H9 (cell line): ENCODE measurements around the gene PDZD2. TPM values are rescaled to one million over a fixed set of nuclear protein-coding genes. Genes with fewer than 3 reads are reported as not detected.

ENCODE experiments used
- DNase-seq: peaks from one replicate; pipeline ENCODE4 v3.0.0-alpha.2; 2017
- H2AFZ ChIP-seq: one replicate; pipeline ENCODE4 v1.6.1; 2013; ENCODE audit warnings: mild to moderate bottlenecking, low read length, control low read depth, moderate library complexity
- H2AK5ac ChIP-seq: 2 replicates; pipeline ENCODE4 v1.6.1; 2013; ENCODE audit warnings: low read length, control low read depth, mixed read lengths; ENCODE audit not compliant: insufficient read length
- H2BK120ac ChIP-seq: one replicate; pipeline ENCODE4 v1.6.1; 2013; ENCODE audit warnings: low read depth, mild to moderate bottlenecking, low read length, control low read depth, inconsistent platforms; ENCODE audit not compliant: poor library complexity, severe bottlenecking
- H2BK12ac ChIP-seq: 2 replicates; pipeline ENCODE4 v1.6.1; 2013; ENCODE audit warnings: low read length, control low read depth, mixed read lengths, low read depth; ENCODE audit not compliant: insufficient read length
- H2BK15ac ChIP-seq: 2 replicates; pipeline ENCODE4 v1.6.1; 2013; ENCODE audit warnings: low read depth, low read length, control low read depth
- H2BK20ac ChIP-seq: one replicate; pipeline ENCODE4 v1.6.1; 2013; ENCODE audit warnings: low read depth, mild to moderate bottlenecking, low read length, control low read depth, inconsistent platforms; ENCODE audit not compliant: poor library complexity, severe bottlenecking
- H2BK5ac ChIP-seq: 2 replicates; pipeline ENCODE4 v1.6.1; 2013; ENCODE audit warnings: low read length, control low read depth, mixed read lengths; ENCODE audit not compliant: insufficient read length
- H3K14ac ChIP-seq: 2 replicates; pipeline ENCODE4 v1.6.1; 2013; ENCODE audit warnings: low read length, control low read depth; ENCODE audit not compliant: insufficient read depth
- H3K18ac ChIP-seq: 2 replicates; pipeline ENCODE4 v1.6.1; 2013; ENCODE audit warnings: low read depth, mild to moderate bottlenecking, mixed read lengths, low read length, control low read depth; ENCODE audit not compliant: insufficient read length
- H3K23ac ChIP-seq: 2 replicates; pipeline ENCODE4 v1.6.1; 2013; ENCODE audit warnings: low read length, control low read depth, mixed read lengths, low read depth; ENCODE audit not compliant: insufficient read length
- H3K23me2 ChIP-seq: 2 replicates; pipeline ENCODE4 v1.6.1; 2013; ENCODE audit warnings: low read depth, mild to moderate bottlenecking, mixed read lengths, low read length, control low read depth; ENCODE audit not compliant: insufficient read length, poor library complexity, severe bottlenecking
- H3K27ac ChIP-seq: 2 replicates; pipeline ENCODE4 v1.5.1; 2013; ENCODE audit warnings: low read length, control low read depth, mixed read lengths, low read depth; ENCODE audit not compliant: insufficient read length
- H3K27me3 ChIP-seq: 2 replicates; pipeline ENCODE4 v1.6.1; 2013; ENCODE audit warnings: low read length, control low read depth, inconsistent platforms; ENCODE audit not compliant: insufficient read depth
- H3K4ac ChIP-seq: 2 replicates; pipeline ENCODE4 v1.6.1; 2013; ENCODE audit warnings: low read depth, mild to moderate bottlenecking, control low read depth, inconsistent platforms, low read length, moderate library complexity
- H3K4me1 ChIP-seq: 2 replicates; pipeline ENCODE4 v1.6.1; 2013; ENCODE audit warnings: low read length, control low read depth, inconsistent platforms; ENCODE audit not compliant: insufficient read depth
- H3K4me2 ChIP-seq: 2 replicates; pipeline ENCODE4 v1.6.1; 2013; ENCODE audit warnings: low read length, control low read depth, mixed read lengths; ENCODE audit not compliant: insufficient read length, insufficient read depth
- H3K56ac ChIP-seq: 2 replicates; pipeline ENCODE4 v1.6.1; 2013; ENCODE audit warnings: low read depth, mild to moderate bottlenecking, mixed read lengths, low read length, control low read depth; ENCODE audit not compliant: insufficient read length
- H3K79me1 ChIP-seq: 2 replicates; pipeline ENCODE4 v1.6.1; 2013; ENCODE audit warnings: low read depth, mild to moderate bottlenecking, moderate library complexity, low read length, control low read depth, inconsistent platforms; ENCODE audit not compliant: insufficient read depth, poor library complexity, severe bottlenecking
- H3K79me2 ChIP-seq: 2 replicates; pipeline ENCODE4 v1.6.1; 2013; ENCODE audit warnings: low read length, control low read depth, inconsistent platforms; ENCODE audit not compliant: insufficient read depth
- H3K9ac ChIP-seq: 2 replicates; pipeline ENCODE4 v1.6.1; 2013; ENCODE audit warnings: low read length, control low read depth, mixed read lengths; ENCODE audit not compliant: insufficient read length; ENCODE audit errors: extremely low read depth
- H3K9me3 ChIP-seq: one replicate; pipeline ENCODE4 v1.6.1; 2013; ENCODE audit warnings: low read depth, low read length, inconsistent platforms; ENCODE audit not compliant: control insufficient read depth
- H3T11ph ChIP-seq: one replicate; pipeline ENCODE4 v1.6.1; 2013; ENCODE audit warnings: mild to moderate bottlenecking, low read length, control low read depth, inconsistent platforms
- H4K20me1 ChIP-seq: one replicate; pipeline ENCODE4 v1.6.1; 2013; ENCODE audit not compliant: control insufficient read depth, insufficient read length, insufficient read depth
- H4K5ac ChIP-seq: 2 replicates; pipeline ENCODE4 v1.6.1; 2013; ENCODE audit warnings: low read depth, mild to moderate bottlenecking, mixed read lengths, low read length, control low read depth; ENCODE audit not compliant: insufficient read length
- H4K8ac ChIP-seq: replicated peaks from 2 replicates; pipeline ENCODE4 v1.6.1; 2013; ENCODE audit warnings: low read length, control low read depth, mixed read lengths, low read depth; ENCODE audit not compliant: insufficient read length
- H4K91ac ChIP-seq: 2 replicates; pipeline ENCODE4 v1.6.1; 2013; ENCODE audit warnings: low read depth, mild to moderate bottlenecking, moderate library complexity, mixed read lengths, low read length, control low read depth; ENCODE audit not compliant: insufficient read length
- H3K27ac Mint-ChIP-seq, 3 experiments: 2 replicates in 2 of 3; 3 replicates in 1 of 3; pipeline ENCODE4 v1.8.0; 2020 to 2021; ENCODE audit warnings: mixed read lengths in 3 of 3, mild to moderate bottlenecking in 1 of 3, moderate library complexity in 1 of 3
- H3K27me3 Mint-ChIP-seq: 2 replicates; pipeline ENCODE4 v1.8.0; 2021; ENCODE audit warnings: low read depth, mild to moderate bottlenecking, moderate library complexity, mixed read lengths
- H3K36me3 Mint-ChIP-seq, 3 experiments: 2 replicates in 2 of 3; 3 replicates in 1 of 3; pipeline ENCODE4 v1.8.0; 2020 to 2021; ENCODE audit warnings: low read depth in 3 of 3, mixed read lengths in 3 of 3; ENCODE audit not compliant: insufficient read depth in 1 of 3
- H3K4me1 Mint-ChIP-seq, 2 experiments: 2 replicates each; pipeline ENCODE4 v1.8.0; 2020; ENCODE audit warnings: mixed read lengths in 2 of 2
- H3K4me3 Mint-ChIP-seq, 2 experiments: 2 replicates in 1 of 2; 3 replicates in 1 of 2; pipeline ENCODE4 v1.8.0; 2020 to 2021; ENCODE audit warnings: mild to moderate bottlenecking in 2 of 2, mixed read lengths in 2 of 2, moderate library complexity in 1 of 2
- H3K9me3 Mint-ChIP-seq, 2 experiments: 2 replicates in 1 of 2; 3 replicates in 1 of 2; pipeline ENCODE4 v1.8.0; 2020; ENCODE audit warnings: mild to moderate bottlenecking in 2 of 2, mixed read lengths in 2 of 2, moderate library complexity in 1 of 2
- WGBS: extraction: QIAGEN DNeasy Blood & Tissue Kit; methylation state at CpG from one replicate; pipeline ENCODE4 v1.1.7; 2013; ENCODE audit warnings: missing lambda C conversion rate, low lambda C conversion rate, mixed read lengths; ENCODE audit not compliant: insufficient read length; ENCODE audit errors: extremely low coverage; 5-methylcytosine and 5-hydroxymethylcytosine counted together
- long read RNA-seq: library from polyadenylated mRNA; unstranded; transcript quantifications from one replicate; pipeline ENCODE4 v2.0.0, GENCODE V29; 2020
- total RNA-seq: library from RNA; stranded (reverse); gene quantifications from 2 replicates; pipeline ENCODE4 v1.2.1, GENCODE V29; 2021
- TF ChIP-seq, protein P1 (sequence below): fragments of 200-600 bp; sonication (generic); conservative IDR thresholded peaks from 3 replicates; pipeline ENCODE4 v1.8.0; 2021; ENCODE audit warnings: antibody characterized with exemption, mild to moderate bottlenecking

Gene PDZD2
- total RNA-seq = 8.8 and 9.9 TPM in 2 replicates
- long read RNA-seq, partial matches to known transcripts = 5 of 11 reads
- long read RNA-seq, other reads (novel, unspliced or antisense) = 6 of 11 reads

DNA sequence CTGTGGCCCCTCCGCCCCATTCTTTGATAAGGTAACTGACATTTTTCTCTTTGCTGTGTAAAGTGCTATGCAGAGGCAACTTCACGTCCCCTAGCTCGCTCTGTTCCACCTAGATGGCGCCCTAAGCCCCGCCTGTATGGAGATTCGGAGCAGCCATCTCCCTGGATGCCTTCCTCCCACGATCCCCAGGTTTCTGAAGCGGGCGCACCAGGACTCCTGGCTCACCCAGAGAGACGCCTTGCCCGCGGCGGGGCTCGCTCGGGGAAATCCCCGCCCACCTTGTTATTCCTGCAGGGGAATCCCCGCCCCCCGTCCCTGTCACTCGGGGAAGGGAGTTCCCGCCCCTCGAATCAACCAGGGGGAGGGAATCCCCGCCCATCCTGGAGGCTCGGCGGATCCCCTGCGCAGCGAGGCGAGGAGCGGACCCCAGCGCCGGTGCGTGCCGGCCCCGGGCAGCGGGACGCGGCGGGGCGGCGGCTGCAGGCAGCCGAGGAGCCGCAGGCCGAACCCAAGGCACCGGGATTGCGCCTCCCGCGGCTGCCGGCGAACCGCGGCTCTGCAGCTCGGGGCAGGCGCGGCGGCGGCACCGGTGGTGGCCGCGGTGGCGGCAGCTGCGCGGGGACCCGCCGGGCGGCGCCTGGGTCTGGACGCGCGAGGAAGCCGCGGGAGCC lies at the start of gene PDZD2:
TSS of gene PDZD2 (plus strand) at position 384 of the 671 bp plus-strand sequence.
- Histone ChIP-seq H2AFZ (no peak within 1 kb of the TSS), H3K27ac (no peak within 1 kb of the TSS), H4K8ac (no peak within 1 kb of the TSS), H2BK20ac (no peak within 1 kb of the TSS), H3T11ph (no peak within 1 kb of the TSS), H4K5ac (no peak within 1 kb of the TSS), H3K56ac (no peak within 1 kb of the TSS), H3K27me3 (peaks cover 5% of the 10 kb centered on the region; the same call in 1 of the 2 replicates), H2AK5ac (no peak within 1 kb of the TSS), H3K79me2 (no peaks in the 10 kb centered on the region), H4K20me1 (no peaks in the 10 kb centered on the region), H3K4me2 (peak within 1 kb of the TSS; percentile 68), H3K23ac (no peak within 1 kb of the TSS), H2BK120ac (no peak within 1 kb of the TSS), H2BK12ac (no peak within 1 kb of the TSS), H2BK5ac (no peak within 1 kb of the TSS), H4K91ac (no peak within 1 kb of the TSS), H3K4me1 (no peaks in the 10 kb centered on the region), H3K79me1 (no peaks in the 10 kb centered on the region), H3K18ac (no peak within 1 kb of the TSS), H3K9me3 (no peaks in the 10 kb centered on the region), H3K14ac (peak within 1 kb of the TSS; percentile 17; the same call in 1 of the 2 replicates), H3K23me2 (peaks cover 9% of the 10 kb centered on the region), H3K9ac (peak within 1 kb of the TSS; percentile 53), H3K4ac (no peak within 1 kb of the TSS), H2BK15ac (no peak within 1 kb of the TSS)
- Mint-ChIP-seq H3K9me3 (no peaks in the 10 kb centered on the region), H3K27me3 (peaks cover 10% of the 10 kb centered on the region), H3K4me3 (peak within 1 kb of the TSS; percentile 74 to 90), H3K36me3 (no peaks in the 10 kb centered on the region), H3K27ac (no peak within 1 kb of the TSS), H3K4me1 (peaks cover 18 to 28% of the 10 kb centered on the region in 2 experiments)
- DNase-seq = peak; percentile 84
- no CpG with 5 or more reads among the region's 70 CpGs for WGBS
- TF ChIP-seq, protein P1, sequence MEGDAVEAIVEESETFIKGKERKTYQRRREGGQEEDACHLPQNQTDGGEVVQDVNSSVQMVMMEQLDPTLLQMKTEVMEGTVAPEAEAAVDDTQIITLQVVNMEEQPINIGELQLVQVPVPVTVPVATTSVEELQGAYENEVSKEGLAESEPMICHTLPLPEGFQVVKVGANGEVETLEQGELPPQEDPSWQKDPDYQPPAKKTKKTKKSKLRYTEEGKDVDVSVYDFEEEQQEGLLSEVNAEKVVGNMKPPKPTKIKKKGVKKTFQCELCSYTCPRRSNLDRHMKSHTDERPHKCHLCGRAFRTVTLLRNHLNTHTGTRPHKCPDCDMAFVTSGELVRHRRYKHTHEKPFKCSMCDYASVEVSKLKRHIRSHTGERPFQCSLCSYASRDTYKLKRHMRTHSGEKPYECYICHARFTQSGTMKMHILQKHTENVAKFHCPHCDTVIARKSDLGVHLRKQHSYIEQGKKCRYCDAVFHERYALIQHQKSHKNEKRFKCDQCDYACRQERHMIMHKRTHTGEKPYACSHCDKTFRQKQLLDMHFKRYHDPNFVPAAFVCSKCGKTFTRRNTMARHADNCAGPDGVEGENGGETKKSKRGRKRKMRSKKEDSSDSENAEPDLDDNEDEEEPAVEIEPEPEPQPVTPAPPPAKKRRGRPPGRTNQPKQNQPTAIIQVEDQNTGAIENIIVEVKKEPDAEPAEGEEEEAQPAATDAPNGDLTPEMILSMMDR = peak; percentile 32; the same call in 2 of the 3 replicates
